GM19467 (cell line): ENCODE data around the gene NMUR1.

Source experiments
- ATAC-seq: cut with Tn5 transposase; IDR thresholded peaks from one replicate; pipeline ENCODE4 v1.9.1; 2021; ENCODE audit warnings: mild to moderate bottlenecking, moderate library complexity; ENCODE audit not compliant: unreplicated experiment

The NMUR1 gene

DNA sequence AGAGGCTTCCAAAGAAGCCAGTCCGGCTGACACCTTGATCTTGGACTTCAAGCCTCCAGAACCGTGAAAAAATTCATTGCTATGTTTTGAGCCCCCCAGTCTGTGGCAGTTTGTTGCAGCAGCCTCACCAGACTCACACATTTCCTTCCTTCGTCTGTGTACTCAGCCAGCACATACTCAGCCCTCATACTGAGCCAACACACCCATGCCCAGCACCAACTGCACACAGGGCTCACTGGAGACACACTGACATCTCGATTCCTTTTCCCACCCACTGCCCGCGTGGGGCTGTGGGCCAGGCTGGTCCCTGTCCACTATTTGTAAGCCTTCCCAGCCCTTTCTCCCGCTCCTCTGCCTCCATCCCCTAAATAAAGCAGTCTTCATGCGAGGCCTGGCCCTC is 24.1 kb upstream of the NMUR1 start:
- no peak for ATAC-seq

DNA sequence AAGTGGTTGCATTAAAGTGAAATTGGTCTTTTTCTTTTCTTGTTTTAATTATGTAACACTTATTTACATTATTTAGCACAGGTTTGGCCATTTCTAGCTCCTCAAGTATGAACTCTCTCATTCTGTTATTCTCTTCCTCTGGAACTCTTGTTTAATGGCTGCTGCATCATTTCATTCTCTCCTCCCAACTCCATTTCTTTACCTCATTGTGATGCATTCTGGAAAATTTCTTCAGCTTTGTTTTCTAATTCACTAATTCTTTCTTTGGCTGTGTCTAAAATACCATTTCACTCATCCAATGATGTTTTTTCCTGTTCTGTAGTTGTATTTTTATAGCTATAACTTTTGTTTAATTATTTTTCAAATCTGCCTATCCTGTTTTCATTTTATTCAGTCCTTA is 22.5 kb upstream of the NMUR1 start:
- ATAC-seq, result no peak

DNA sequence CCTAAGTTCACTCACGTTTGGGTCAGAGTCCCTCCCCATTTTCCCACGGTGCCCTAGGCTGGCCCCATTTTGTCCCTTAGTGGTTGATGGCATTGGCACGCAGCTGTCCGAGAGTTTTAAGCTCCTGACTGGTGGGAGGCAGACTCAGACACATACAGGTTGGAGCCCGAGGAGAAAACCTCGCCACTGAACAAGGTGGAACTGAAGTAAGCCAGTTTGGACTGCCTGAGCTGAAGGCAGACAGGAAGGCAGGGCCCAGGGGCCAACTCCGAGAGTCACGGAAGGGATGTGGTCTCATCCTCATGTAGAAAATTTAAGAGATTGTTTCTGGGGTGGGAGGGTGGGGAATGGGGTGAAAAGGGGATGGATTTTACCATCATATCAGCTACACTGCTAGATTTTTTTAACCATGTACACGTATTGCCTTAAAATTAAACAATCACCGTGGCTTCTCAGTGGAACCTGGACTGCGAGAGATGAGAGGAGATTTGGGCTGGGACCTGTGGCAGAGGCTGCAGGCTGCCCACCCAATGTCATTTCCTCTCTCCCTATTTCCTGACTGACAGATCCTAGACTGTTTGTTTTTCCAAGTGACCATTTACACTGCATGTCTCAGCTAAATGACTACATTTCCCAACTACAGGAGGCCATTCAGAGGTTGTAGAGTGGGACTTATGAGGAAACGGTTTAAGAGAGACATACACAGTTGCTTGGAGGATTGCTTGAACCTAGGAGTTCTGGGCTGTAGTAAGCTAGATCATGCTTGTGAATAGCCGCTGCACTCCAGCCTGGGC is 19.4 kb upstream of the NMUR1 start:
- ATAC-seq, result no peak

DNA sequence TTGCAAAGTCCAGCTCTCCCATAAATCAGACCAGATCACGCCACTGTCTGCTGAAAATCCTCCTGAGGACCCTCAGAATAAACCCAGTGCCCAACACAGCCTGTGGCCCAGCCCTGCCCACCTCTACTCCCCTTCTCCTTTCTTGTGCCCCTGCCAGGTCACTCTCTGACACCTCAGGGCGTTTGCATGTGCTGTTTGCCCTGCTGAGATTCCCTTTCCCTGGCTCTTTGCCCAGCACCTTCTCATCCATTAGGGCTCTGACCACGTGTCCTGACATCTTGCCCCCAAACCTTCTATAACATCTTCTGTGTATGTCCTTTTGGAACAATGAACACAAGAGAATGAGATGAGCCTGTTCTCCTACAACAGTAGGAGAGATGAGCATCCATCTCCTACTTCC is 18.5 kb upstream of the NMUR1 start:
- ATAC-seq, result no peak

DNA sequence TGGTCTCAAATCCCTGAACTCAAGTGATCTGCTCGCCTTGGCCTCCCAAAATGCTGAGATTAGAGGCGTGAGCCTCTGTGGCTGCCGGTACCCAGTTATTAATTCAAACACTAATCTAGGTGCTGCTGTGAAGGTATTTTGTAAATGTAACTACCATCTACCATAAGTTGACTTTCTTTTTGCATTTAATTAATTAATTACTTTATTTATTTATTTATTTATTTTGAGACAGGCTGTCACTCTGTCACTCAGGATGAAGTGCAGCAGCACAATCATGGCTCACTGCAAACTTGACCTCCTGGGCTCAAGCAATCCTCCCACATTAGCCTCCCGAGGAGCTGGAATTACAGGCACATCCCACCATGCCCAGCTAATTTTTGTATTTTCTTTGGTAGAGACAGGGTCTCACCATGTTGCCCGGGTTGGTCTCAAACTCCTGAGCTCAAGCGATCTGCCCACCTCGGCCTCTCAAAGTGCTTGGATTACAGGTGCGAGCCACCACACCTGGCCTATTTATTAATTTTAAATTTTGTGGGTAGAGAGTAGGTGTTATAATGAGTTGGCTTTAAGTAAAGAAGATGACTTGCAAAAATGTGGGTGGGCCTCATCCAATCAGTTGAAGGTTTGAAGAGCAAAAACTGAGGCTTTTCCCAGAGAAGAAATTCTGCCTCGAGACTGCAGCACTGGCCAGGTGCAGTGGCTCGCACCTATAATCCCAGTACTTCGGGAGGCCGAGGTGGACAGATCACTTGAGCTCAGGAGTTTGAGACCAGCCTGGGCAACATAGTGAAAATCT is 17.3 kb upstream of the NMUR1 start:
- no peak for ATAC-seq

DNA sequence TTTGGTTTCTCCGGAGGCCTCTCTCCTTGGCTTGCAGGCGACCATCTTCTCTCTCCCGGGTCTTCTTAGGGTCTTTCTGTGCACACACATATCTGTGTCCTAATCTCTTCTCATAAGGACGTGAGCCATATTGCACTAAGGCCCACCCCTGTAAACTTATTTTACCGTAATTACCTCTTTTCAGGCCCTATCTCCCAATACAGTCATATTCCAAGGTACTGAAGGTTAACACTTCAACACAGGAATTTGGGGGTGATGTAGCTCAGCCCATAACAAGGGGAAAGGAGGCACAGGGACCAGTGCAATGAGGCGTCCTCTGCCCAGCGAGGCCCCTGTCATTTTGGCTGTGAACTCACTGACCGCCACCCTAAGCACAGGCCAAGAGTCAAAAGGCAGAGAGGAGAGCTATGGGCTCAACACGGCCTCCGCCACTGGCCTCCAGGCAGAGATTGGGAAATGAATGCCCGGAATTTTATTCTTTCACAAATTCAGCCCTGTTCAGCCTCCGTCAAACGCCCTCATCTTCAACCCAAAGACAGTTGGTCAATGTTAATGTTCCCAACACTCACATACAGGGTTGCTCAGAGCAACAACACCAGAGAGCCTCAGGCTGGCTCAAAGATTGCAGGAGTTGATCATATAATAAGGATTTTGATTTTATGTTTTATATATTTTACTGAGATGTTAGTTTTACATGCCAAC is 15.9 kb upstream of the NMUR1 start:
- ATAC-seq, result no peak

DNA sequence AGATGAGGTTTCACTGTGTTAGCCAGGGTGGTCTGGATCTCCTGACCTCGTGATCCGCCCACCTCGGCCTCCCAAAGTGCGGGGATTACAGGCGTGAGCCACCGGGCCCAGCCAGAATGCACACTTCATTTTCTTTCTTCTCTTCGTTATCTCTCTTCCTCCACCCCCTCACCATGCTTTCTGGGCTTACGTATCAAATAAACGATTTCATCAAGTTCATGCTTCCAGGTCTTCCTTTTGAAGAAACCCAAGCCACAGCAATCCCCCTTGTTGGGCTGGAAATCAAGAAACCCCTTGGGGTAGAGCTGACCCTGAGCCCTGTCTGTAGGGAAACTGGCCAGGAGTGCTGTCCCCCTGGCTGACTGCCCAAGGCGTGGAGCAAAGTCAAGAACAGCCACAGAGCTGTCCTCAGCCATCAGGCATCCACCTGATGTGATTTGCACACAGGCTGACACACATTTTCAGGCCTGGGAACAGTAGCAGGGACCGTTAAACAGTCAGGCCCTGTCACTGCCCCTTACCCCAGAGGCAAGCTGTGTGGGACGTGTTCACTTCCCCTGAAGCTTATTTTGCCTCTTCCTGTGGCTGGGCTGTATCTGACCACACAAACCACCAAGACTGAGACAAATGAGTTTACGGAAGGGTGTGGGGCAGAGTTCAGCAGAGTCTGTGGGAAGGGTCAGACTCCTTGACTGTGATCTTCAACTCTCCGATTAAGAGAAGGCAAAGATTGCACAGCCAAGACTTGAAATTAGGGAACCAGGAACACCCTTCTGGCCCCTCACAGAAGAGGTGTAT is 15.1 kb upstream of the NMUR1 start:
- ATAC-seq, result peak; percentile 99

DNA sequence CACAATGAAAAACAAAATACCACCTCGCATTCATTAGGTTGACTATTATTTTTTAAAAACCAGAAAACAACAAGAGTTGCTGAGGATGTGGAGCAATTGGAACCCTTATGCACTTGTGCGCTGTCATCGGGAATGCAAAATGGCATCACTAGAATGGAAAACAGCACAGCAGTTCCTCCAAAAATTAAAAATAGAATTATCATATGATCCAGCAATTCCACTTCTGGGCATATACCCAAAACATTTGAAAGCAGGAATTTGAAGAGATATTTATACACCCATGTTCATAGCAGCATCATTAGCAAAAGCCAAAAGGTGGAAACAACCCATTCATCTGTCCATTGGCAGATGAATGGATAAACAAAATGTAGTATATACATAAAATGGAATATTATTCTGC is 11.9 kb upstream of the NMUR1 start:
- ATAC-seq, result no peak

DNA sequence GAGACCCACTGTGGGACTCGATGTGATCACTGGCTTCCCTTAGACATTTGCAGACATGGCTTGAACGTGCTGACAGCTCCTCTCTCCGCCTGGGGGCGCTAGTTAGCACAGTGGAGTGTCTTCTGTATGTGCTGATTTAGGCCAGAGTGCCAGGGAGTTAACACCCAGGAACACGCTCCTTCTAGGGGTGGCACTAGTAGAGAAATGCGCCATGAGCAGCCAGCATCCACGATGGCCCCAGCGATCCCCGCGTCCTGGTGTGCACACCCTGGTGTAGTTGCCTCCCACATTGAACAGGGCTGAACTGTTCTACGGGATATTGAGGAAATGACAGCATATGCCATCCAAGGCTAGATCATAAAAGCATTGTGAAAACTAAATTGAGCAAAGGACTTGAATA is 11.4 kb upstream of the NMUR1 start:
- ATAC-seq, result no peak

DNA sequence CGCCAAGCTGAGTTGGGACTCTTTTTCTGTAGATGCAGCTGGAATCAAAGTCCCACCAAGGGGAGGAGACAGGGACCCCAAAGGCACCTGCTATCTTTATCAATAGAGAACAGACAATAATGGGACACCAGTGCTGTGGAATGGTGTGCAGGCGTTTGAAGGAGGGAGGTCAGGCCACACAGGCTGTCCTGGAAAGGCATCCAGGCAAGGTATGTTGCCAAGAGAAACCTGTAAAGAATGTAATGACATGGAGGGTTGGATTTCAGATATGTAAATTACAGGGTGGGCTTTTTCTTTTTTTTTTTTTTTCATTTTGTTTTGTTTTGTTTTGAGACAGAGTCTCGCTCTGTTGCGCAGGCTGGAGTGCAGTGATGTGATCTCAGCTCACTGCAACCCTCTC is 9.7 kb upstream of the NMUR1 start:
- no peak for ATAC-seq

DNA sequence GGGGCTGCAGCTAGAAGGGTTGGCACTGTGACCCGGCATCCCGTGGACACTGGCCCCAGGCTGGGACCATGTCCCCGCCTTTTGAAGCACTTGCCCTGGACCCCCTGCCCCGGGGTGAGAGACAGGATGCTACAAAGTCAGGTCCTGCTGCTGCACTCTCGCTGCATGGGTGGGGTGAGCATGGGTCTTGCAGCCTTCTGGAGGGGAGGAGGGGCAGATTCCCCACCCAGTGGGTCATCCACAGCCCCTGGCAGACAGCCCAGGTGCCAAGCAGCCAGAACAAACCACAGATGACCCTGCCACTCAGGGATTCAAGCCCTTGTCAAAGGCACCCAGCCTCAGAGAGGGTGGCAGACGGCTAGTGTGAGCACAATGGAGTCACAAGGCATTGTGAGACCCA is 5.7 kb upstream of the NMUR1 start:
- no peak for ATAC-seq

DNA sequence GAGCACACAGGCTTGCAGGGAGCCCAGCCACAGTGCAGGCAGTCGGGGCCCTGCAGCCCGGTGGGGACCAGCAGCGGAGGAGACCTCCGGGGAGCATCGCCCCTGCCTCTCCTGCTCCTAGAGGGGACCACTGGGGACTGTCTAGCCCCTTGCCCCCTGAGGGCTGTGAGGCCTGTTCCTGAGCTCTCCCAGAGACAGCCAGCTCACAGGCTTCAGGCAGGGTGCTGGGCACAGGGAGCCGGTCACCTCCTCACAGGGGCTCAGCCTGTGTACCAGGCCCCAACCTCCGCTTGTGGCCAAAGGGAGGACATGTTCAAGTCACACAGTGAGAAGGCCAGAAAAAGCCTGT is 3.5 kb upstream of the NMUR1 start:
- ATAC-seq, result no peak

DNA sequence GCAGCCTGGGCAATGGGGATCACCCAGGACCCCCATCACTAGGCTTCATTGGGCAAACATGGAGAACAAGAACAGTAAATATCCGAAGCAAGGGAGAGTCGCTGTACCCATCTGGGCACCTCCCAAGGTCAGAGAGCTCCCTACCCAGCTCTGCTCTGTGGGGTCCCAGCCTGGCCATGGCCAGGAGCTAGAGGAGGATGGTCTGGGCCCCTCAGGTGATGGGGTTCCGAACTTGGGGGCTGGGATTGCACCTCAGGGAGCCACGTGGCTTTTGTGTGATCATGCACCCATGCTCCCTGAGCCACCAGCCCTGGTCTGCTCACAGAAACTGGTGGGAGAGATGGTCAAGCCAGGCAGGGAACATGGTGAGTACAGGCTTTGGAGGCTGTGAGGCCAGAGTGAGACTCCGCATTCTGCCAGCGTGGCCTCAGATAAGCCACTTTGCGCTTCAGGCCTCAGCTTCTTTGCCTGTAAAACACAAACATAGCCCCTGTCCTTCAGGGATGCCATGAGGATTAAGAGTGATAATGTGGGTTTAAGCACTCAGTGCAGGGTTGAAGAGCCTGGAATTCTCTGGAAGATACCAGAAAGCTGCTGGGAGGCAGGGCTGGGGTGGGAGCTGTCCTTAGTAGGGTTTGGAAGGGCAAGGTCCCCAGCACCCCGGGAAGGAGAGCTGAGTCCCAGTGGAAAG is 3.0 kb upstream of the NMUR1 start:
- ATAC-seq, result no peak

DNA sequence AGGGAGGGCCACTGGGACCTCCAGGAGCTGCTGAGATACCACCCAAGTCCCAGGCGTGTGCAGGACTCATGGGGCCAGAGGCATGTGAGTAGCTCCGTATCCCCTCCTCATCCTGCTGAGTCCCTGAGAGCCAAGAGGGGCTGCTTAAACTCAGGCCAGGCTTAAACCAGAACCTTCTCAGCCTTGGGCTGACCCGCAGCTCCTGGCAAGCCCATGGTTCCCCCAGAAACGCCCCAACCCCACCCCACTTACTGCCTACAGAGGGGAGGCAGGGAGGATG is 2.5 kb upstream of the NMUR1 start:
- ATAC-seq, result no peak

DNA sequence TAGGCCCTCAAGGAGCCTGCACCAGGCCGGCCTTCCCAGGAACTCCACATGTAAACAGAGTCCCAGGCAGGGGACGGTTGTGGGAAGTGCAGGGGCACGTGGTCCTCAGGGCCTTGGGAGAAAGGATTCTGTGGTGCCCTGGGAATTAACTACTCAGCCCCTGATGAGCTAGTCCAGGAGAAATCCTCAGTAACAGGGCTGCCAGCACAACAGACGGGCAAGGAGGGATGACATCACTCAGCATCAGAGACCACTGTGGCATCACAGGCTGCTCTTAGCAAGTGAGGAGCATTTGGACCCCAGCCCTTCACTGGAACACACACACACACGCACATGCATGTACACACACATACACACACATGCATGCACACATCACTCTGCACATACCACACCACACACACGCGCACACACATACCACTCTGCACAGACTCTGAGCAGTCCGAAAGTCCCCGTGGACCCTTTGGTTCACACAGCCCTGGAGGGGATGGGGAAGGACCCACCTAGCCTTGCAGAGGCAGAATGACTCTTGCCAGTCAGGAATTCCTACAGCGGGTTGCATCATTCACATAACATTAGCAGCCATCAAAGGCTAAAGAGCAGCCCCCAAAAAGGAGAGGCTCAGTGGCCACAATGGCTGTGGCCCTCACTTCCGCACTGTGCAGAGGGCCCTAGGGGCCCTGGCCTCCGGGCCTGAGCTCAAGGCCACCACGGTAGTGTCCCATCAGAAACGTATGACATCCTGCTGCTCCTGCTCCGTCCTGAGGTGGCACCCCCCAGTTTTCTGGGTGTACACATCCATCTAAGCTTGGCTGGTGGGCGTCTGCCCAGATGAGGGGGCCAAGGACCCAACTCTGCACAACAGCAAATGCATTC is 1.9 kb upstream of the NMUR1 start:
- no peak for ATAC-seq

DNA sequence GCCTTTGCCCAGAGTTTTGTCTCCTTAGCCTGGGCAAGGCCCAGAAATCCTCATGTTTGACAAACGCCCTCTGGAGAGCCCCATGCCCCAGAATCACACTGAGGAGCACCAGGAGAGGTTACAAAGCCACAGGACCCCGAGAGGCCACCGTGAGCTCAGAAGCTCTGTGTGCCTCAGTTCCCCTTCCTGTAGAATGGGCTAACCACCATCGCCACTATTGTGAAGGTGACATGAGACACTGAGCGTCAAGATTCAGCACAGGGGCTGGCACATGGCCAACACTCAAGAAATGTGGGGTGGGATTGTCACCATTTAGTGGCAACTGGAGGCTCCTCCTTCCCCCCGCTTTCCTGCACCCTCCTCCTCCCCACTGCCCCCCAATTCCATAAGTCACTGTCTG is 1.2 kb upstream of the NMUR1 start:
- no peak for ATAC-seq

DNA sequence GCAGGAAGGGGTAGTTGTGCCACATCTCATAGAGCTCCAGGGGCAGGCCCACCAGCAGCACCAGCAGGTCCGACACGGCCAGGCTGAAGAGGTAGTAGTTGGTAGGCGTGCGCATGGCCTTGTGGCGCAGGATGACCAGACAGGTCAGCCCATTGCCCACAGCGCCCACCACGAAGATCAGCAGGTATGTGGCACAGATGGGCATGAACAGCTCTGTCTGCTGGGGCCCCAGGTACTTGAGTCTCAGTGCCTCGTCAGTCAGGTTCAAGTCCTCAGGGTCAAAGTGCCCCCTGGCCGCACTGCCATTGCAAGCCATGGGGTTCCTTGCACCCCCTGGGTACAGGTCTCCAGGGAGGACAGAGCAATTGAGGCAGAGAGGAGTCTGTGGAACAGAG is 1.6 kb downstream of the NMUR1 start:
- no peak for ATAC-seq

DNA sequence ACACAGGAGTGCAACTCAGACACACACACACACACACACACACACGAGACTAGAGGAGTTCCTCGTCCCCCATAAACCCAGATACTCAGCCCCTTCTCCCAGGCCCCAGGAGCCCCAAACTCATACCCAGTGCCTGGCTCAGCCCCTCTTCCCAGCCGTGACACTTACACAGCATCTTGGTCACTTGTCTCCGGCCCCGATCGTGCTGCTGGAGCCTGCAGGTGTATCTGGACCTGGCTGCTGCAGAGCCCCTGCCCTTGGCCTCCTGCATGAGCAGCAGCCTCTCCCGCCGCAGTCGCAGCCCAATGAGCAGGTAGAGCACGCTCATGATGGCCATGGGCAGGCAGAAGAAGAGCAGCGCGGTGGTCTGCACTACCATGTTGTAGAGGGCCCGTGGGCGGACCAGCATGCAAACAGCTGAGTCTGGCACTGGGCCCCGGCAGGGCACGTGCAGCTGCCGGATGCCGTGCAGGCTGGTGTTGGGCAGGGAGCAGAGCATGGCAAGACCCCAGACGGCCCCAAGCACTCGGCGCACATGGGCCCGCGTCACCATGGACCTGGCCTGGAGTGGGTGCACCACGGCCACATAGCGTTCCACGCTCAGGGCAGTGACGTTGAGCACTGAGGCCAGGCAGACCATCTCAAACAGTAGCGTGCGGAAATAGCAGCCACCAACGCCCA is 2.1 kb downstream of the NMUR1 start:
- ATAC-seq, result no peak

DNA sequence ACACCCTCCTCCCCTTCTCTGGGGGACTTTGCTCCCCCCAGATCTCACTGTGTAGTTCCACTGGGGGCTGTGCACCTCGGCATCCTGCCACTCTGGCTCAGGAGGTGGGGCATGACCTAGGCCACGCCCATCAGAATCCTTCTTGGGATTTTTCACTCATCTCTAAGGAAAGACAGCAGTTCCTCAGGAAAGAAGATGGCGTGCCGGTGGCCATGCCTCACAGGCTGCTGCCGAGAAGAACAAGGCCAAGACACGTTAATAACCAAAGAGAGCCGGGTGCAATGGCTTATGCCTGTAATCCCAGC is 3.2 kb downstream of the NMUR1 start:
- ATAC-seq, result no peak
